Calu3 (cell line): Measurements from ENCODE around the gene HSPA12B. TPM values are rescaled to one million over a fixed set of nuclear protein-coding genes. Genes with fewer than 3 reads are reported as not detected.
A peak's percentile ranks its signal among the peaks of the same experiment; 100 is the strongest.

Experiments
- BruUV-seq: library from RNA; stranded (reverse); fragments of 400-500 nt; replicated peaks from 2 replicates; lab custom pipeline; 2021; lab: Mats Ljungman, UMichigan
- CTCF ChIA-PET: fragments of 300-600 bp; sonication (Branson Sonifier 250); formaldehyde crosslinking; loops from one replicate; lab custom pipeline; 2022; ENCODE audit warnings: antibody characterized with exemption; lab: Charles Lee
- DNase-seq: peaks from one replicate; pipeline ENCODE4 v3.0.0; 2022
- H3K27ac Mint-ChIP-seq: one replicate; pipeline ENCODE4 v1.8.0; 2022; ENCODE audit warnings: mixed read lengths; ENCODE audit not compliant: unreplicated experiment
- H3K27me3 Mint-ChIP-seq: one replicate; pipeline ENCODE4 v1.8.0; 2022; ENCODE audit warnings: mixed read lengths; ENCODE audit not compliant: unreplicated experiment
- H3K36me3 Mint-ChIP-seq: one replicate; pipeline ENCODE4 v1.8.0; 2022; ENCODE audit warnings: mild to moderate bottlenecking, moderate library complexity, mixed read lengths; ENCODE audit not compliant: insufficient read depth, unreplicated experiment
- H3K4me1 Mint-ChIP-seq: one replicate; pipeline ENCODE4 v1.8.0; 2022; ENCODE audit warnings: mild to moderate bottlenecking, low read depth, mixed read lengths; ENCODE audit not compliant: unreplicated experiment
- H3K4me3 Mint-ChIP-seq: one replicate; pipeline ENCODE4 v1.8.0; 2022; ENCODE audit warnings: mild to moderate bottlenecking, low read depth, moderate library complexity, mixed read lengths; ENCODE audit not compliant: unreplicated experiment
- H3K9me3 Mint-ChIP-seq: one replicate; pipeline ENCODE4 v1.8.0; 2022; ENCODE audit warnings: low read depth, mixed read lengths; ENCODE audit not compliant: unreplicated experiment
- CTCF ChIP-seq: fragments of 200-600 bp; IDR thresholded peaks from one replicate; pipeline ENCODE4 v1.8.0; 2022; ENCODE audit warnings: antibody characterized with exemption; ENCODE audit not compliant: unreplicated experiment
- intact Hi-C: fragments of 100-400 bp; cut with micrococcal nuclease; formaldehyde crosslinking; loops from one replicate; pipeline ENCODE4 v1.10.0; 2022; ENCODE audit not compliant: unreplicated experiment
- total RNA-seq: library from RNA; stranded (reverse); gene quantifications from 2 replicates; pipeline ENCODE4 v1.2.3, GENCODE V29; 2022

HSPA12B gene
- total RNA-seq, 1 experiment from 2014 or later = not detected

- H3K27ac Mint-ChIP-seq = no peak overlapping the region
- TF ChIP-seq CTCF = no peak
- no TSS peak for BruUV-seq
- intact Hi-C loops = no loop called here
- CTCF ChIA-PET = interaction anchor here (0.7 kb wide), 1 partner anchor 15 kb away, joined by 3 read pairs; no protein-coding TSS in a partner anchor
- peaks cover 3% of the 10 kb centered on the region for H3K9me3 Mint-ChIP-seq
- H3K36me3 Mint-ChIP-seq = no peaks in the 10 kb centered on the region
- DNase-seq = no peak
- peaks cover 76% of the 10 kb centered on the region for H3K27me3 Mint-ChIP-seq
- H3K4me3 Mint-ChIP-seq = no peak overlapping the region
- peaks cover 9% of the 10 kb centered on the region for H3K4me1 Mint-ChIP-seq
Observed at GRCh38 chr20:3743251-3743650, 10.8 kb downstream of the HSPA12B start.

- CTCF ChIA-PET = no interaction called here
- TF ChIP-seq CTCF = no peak
- no peaks in the 10 kb centered on the region for H3K36me3 Mint-ChIP-seq
- no peak for DNase-seq
- intact Hi-C loops = no loop called here
- H3K27me3 Mint-ChIP-seq = peaks cover 68% of the 10 kb centered on the region
- H3K27ac Mint-ChIP-seq = no peak overlapping the region
- no peak overlapping the region for H3K4me3 Mint-ChIP-seq
- no TSS peak for BruUV-seq
- peaks cover 3% of the 10 kb centered on the region for H3K9me3 Mint-ChIP-seq
- H3K4me1 Mint-ChIP-seq = peaks cover 9% of the 10 kb centered on the region
Observed at GRCh38 chr20:3744037-3744436, 11.6 kb downstream of the HSPA12B start.

GRCh38 chr20:3744806-3745685 is 12.6 kb downstream of the HSPA12B start:
- peak; percentile 59 for DNase-seq
- H3K27ac Mint-ChIP-seq = no peak overlapping the region
- H3K9me3 Mint-ChIP-seq = peaks cover 3% of the 10 kb centered on the region
- intact Hi-C loops = no loop called here
- H3K4me1 Mint-ChIP-seq = peaks cover 9% of the 10 kb centered on the region
- TF ChIP-seq CTCF = no peak
- H3K36me3 Mint-ChIP-seq = no peaks in the 10 kb centered on the region
- CTCF ChIA-PET = interaction anchor here (0.6 kb wide), 1 partner anchor 64 kb away, joined by 3 read pairs; no protein-coding TSS in a partner anchor
- peak overlapping the region; percentile 66 for H3K4me3 Mint-ChIP-seq
- H3K27me3 Mint-ChIP-seq = peaks cover 58% of the 10 kb centered on the region
- BruUV-seq = no TSS peak

- no peak overlapping the region for H3K4me3 Mint-ChIP-seq
- intact Hi-C loops = no loop called here
- CTCF ChIA-PET = interaction anchor here (0.6 kb wide), 1 partner anchor 65 kb away, joined by 3 read pairs; no protein-coding TSS in a partner anchor
- H3K36me3 Mint-ChIP-seq = no peaks in the 10 kb centered on the region
- no TSS peak for BruUV-seq
- peaks cover 3% of the 10 kb centered on the region for H3K9me3 Mint-ChIP-seq
- H3K27ac Mint-ChIP-seq = no peak overlapping the region
- no peak for DNase-seq
- H3K27me3 Mint-ChIP-seq = peaks cover 51% of the 10 kb centered on the region
- peaks cover 9% of the 10 kb centered on the region for H3K4me1 Mint-ChIP-seq
- TF ChIP-seq CTCF = no peak
Observed at GRCh38 chr20:3745686-3746173, 13.2 kb downstream of the HSPA12B start.
